Kidney epithelial cell (primary cell): ENCODE measurements around the gene MAP1S. TPM values are rescaled to one million over a fixed set of nuclear protein-coding genes. Genes with fewer than 3 reads are reported as not detected.

Source experiments
- DNase-seq: peaks from one replicate; pipeline ENCODE4 v3.0.0-alpha.2; 2010; ENCODE audit warnings: low read depth
- H3K27me3 ChIP-seq: 2 replicates; pipeline ENCODE4 v1.6.0; 2011; ENCODE audit warnings: low read length; ENCODE audit not compliant: control insufficient read depth, insufficient read depth
- H3K36me3 ChIP-seq: 2 replicates; pipeline ENCODE4 v1.5.1; 2011; ENCODE audit warnings: low read length; ENCODE audit not compliant: control insufficient read depth, insufficient read depth
- H3K4me3 ChIP-seq: 2 replicates; pipeline ENCODE4 v1.5.1; 2011; ENCODE audit warnings: low read depth, mild to moderate bottlenecking, control low read depth, low read length
- CTCF ChIP-seq: IDR thresholded peaks from 2 replicates; pipeline ENCODE4 v1.5.1; 2011; ENCODE audit warnings: mild to moderate bottlenecking, moderate library complexity, low read length, control low read depth, inconsistent platforms; ENCODE audit not compliant: insufficient read depth, poor library complexity, severe bottlenecking
- total RNA-seq: library from RNA; depleted of rRNA; stranded (reverse); fragments of >200 nt; gene quantifications from 2 replicates; pipeline ENCODE4 v1.2.3, GENCODE V29; 2015

Gene MAP1S
- total RNA-seq, 1 donor from 2014 or later = 43.1 TPM

GRCh38 chr19:17720440-17720839 lies 1.2 kb downstream of the MAP1S start:
- H3K36me3 ChIP-seq = no peaks in the 10 kb centered on the region
- TF ChIP-seq CTCF = no peak
- H3K4me3 ChIP-seq = peak overlapping the region; percentile 92
- H3K27me3 ChIP-seq = no peaks in the 10 kb centered on the region
- no peak for DNase-seq

DNA sequence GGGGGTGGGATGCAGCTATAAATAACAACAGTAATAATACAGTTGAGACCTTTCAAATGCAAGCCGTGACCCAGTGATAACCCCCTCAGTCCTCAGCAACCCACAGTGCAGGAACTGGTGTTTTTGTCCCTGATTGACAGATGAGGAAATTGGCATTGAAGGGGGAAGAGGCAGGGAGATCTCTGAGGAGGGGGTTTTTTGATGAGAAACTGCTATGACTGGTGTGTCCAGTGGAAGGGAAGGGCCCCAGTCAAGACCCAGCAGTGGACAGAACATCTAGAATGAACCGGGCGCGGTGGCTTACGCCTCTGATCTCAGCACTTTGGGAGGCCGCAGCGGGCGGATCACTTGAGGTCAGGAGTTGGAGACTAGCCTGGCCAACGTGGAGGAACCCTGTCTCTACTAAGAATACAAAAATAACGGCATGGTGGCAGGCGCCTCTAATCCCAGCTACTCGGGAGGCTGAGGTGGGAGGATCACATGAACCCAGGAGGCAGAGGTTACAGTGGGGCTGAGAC lies 1.9 kb downstream of the MAP1S start:
- no peaks in the 10 kb centered on the region for H3K36me3 ChIP-seq
- no peak for TF ChIP-seq CTCF
- no peak for DNase-seq
- no peaks in the 10 kb centered on the region for H3K27me3 ChIP-seq
- no peak overlapping the region for H3K4me3 ChIP-seq

GRCh38 chr19:17721821-17722220 lies 2.5 kb downstream of the MAP1S start:
- H3K4me3 ChIP-seq = no peak overlapping the region
- H3K27me3 ChIP-seq = no peaks in the 10 kb centered on the region
- no peak for DNase-seq
- peaks cover 1% of the 10 kb centered on the region for H3K36me3 ChIP-seq
- no peak for TF ChIP-seq CTCF

GRCh38 chr19:17722655-17723240 lies 3.5 kb downstream of the MAP1S start:
- Histone ChIP-seq H3K27me3 (no peaks in the 10 kb centered on the region), H3K4me3 (no peak overlapping the region), H3K36me3 (peaks cover 3% of the 10 kb centered on the region)
- no peak for TF ChIP-seq CTCF
- no peak for DNase-seq

GRCh38 chr19:17724655-17725054 lies 5.4 kb downstream of the MAP1S start:
- TF ChIP-seq CTCF = no peak
- Histone ChIP-seq H3K36me3 (peaks cover 3% of the 10 kb centered on the region), H3K4me3 (no peak overlapping the region), H3K27me3 (no peaks in the 10 kb centered on the region)
- DNase-seq = no peak
